ENCODE measurements around the gene SPANXC. TPM values are rescaled to one million over a fixed set of nuclear protein-coding genes. Genes with fewer than 3 reads are reported as not detected.
"Not testable (repeated sequence)": the region's sequence is repeated elsewhere in the genome, so short reads cannot be mapped to it uniquely, and the experiment has no call there.

The SPANXC gene, protein sequence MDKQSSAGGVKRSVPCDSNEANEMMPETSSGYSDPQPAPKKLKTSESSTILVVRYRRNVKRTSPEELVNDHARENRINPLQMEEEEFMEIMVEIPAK
- not detected for polyA plus RNA-seq (2013, experiment 1 of 2; ENCODE audit: insufficient read length)
- not detected for polyA plus RNA-seq (2013, experiment 2 of 2; ENCODE audit: insufficient read length)

DNA sequence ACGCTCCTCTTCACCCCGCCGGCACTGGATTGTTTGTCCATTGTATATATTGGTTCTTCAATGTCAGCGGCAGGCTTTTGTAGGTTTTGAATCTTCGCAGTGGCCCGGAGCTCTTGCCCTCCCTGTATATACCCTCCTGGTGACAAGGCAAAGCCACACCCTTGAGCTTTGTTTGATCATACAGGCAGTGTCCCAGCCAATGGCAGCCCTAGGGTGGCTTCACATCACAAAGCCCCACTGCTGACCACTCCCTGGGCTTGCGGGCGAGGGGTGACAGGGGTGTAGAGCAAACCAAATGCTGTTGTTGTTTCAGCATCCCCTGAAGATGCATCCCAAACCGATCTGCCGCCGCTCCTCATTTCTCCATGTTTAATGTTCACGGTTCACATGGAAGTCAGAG lies at the start of gene SPANXC:
Gene SPANXC (minus strand): TSS at position 101 of the 400 bp plus-strand sequence. CDS start 60 bp downstream, at position 41.
- DNase-seq: not testable (repeated sequence)

DNA sequence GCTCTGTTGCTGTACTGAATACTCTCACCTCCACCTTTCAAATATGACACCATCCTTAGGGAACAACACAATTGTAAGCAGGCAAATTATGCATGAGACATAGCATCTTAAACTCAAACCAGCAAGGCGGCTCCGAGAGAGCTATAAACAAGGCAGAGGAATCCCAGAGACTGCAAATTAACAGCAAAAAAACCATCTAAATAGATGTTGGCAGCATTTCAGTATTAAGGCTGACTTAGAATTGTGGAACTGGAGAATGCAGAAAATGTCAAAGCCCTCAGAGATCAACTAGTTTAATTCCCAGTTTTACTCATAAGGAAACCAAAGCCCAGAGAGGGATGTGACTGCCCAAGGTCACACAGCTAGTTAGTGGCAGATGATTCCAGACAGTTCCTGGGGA lies 37.2 kb upstream of the SPANXC start:
- DNase-seq: peak; percentile 1

- DNase-seq: peak; percentile 22
Measured at GRCh38 chrX:141278306-141278705, 36.0 kb upstream of the SPANXC start.

GRCh38 chrX:141258080-141258479 lies 15.8 kb upstream of the SPANXC start:
- DNase-seq: no peak

DNA sequence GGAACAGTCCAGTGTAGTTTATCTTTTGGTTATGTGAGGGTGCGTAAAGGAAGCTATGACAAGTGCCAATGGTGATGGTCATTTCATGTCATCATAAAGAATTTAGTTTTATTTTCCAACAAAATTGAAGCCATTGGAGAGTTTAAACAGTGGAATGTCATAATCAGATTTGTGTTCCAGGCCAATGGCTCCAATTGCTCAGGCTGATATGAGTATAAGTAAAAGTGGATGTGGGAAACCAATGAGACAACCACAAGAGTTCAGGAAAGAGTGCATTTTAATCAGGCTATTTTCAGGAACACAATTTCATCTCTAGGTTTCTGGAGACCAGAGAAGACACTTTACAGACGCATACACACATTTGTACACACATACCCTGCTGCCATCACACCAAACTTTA lies 20.7 kb downstream of the SPANXC start:
- DNase-seq: no peak

DNA sequence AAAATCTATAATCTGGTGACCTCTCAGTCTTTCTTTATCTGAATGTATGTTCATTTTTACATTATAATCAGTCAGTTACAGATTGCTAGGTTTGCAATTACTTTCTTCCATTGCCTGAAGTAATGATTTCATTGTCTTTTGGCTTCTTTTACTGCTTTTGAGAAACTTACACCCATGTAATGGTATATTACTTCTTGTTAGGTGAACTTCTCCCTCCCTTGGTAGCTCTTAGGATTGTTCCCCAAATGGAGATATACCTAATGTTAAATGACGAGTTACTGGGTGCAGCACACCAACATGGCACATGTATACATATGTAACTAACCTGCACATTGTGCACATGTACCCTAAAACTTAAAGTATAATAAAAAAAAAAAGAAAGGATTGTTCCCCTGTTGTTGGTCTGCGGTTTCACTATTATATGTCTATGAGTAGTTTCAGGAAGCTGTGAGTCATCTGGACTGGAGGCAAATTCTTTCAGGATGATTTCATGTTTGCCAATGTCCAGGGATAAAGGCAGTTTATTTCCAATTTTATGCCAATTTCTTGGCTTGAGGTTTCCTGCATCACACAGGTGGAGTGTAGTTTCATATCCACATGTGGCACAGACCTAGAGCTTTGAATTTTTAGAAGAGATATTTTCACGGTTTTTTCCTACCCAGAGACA lies 21.8 kb downstream of the SPANXC start:
- DNase-seq: peak; percentile 67

GRCh38 chrX:141214196-141214595 lies 28.1 kb downstream of the SPANXC start:
- DNase-seq: peak; percentile 43

DNA sequence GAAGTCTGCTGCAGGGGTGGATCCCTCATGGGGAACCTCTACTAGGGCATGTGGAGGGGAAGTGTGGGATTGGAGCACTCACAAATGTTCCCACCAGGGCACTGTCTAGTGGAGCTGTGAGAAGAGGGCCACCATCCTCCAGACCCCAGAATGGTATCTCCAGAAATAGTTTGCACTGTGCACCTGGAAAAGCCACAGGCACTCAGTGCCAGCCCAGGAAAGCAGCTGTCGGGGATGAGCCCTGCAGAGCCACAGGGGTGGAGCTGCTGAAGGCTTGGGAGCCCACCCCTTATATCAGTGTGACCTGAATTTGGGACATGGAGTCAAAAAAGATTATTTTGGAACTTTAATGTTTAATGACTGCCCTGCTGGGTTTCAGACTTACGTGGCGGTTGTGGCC lies 40.4 kb downstream of the SPANXC start:
- no peak for DNase-seq

Data from fibroblast of skin of scalp (primary cell).